Right lobe of liver (tissue), 4 donors: ENCODE data around the gene TARP.
A peak's percentile ranks its signal among the peaks of the same experiment; 100 is the strongest.

Source experiments
- CTCF ChIP-seq, 4 donors: fragments of 200-600 bp in 3 of 4; fragments of 450-650 bp in 1 of 4; IDR thresholded peaks; one replicate each; pipeline versions ENCODE4 v1.5.1 to v1.8.0; 2016 to 2022; ENCODE audit warnings: antibody characterized with exemption in 4 of 4, mild to moderate bottlenecking in 2 of 4
- POLR2A ChIP-seq: fragments of 450-650 bp; IDR thresholded peaks from one replicate; pipeline ENCODE4 v1.6.1; 2017; ENCODE audit warnings: antibody characterized with exemption, mild to moderate bottlenecking
- donor health status: DM: no; HTN: no; CAD: no.
- donor health status: DM: no; HTN: no; CAD: no.
- donor health status: DM: no; HTN: yes; CAD: no.

DNA sequence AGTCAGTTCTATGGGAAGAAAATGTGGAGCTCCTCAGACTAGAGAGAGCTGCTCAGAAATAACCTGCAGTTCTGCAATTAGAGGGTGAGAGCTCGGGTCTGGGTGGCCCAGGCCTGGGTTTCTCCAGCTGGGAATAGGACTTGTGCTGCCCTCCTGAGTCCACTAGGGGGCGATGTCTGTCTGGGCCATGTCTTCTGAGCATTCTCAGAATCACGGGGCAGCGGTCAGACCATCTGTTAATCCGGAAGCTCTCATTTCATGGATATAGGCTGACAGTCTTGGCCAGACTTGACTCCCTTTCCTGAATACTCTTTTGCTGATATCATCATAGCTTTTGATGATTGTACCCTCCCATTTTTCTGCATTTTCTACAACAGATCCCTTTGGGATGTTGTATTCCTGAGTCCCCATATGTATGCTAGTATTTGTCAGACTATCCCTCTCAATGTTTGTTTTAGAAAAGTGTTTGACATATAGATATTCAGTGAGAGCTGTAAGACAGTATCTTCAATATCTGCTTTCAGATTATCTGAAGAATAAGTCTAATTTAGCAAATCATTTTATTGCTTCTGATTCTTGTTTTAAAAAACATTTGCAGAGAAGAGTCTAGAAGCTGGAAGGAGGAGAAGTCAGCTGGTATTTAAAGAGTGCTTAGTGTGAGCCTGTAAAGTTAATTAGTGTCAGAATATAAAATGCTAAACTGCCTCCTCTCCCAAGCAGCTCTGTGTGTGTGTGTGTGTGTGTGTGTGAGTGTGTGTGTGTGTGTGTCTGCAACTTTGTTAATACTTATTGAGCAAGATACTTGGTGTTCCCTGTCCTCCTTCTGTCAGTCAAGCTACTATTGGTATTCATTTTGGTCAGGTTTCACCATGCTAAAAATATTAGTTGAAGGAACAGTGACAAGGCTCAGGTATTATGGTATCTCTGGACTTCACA, 57.4 kb downstream of the TARP start:
- peak; percentile 72 to 91 (median 89) for TF ChIP-seq CTCF (IDR thresholded peaks at IDR 0.05)
- TF ChIP-seq POLR2A = no peak
